Measurements from ENCODE around the gene SYT8.

SYT8 gene

DNA sequence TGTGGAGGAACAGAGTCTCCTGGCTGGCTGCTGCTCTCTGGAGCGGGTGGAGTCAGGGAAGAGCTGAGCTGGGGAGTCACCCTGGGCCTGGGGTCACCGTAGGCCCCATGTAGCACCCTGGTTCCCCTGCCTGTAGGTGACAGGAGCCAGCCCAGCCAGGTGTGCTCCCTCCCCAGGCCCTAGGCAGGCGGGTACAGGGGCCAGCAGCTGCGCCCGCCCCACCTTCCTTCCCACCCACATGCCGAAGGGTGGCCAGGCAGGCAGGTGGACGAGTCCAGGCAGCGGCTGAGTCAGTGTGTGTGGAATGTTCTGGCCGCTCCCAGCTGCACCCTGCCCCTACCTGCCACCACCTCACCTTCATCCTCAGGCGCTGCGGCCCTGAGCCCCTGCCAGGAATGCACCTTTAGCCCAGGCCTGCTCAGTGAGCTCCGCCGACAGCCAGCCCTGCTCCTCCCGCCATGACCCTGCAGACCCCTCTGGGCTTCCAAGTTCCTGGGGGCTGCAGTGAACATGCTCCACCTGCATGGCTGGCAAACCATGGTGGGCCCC lies 654 bp upstream of the SYT8 start:
- DNase-seq: peak; percentile 7

DNA sequence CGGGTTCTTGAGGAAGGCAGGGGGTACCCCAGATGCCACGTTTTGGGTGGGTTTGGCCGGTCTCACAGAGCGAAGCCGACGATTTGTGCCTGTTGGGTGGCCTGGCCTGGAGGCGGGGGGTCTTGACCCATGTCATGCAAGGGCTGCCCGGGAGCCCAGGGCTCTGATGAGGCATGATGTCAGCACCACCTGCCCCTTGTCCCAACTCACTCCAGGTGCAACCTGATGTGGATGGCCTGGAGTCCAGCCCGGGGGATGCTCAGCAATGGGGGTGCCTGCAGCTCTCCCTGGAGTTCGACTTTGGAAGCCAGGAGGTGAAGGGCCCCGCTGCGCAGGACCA lies 851 bp downstream of the SYT8 start:
- no peak for DNase-seq

DNA sequence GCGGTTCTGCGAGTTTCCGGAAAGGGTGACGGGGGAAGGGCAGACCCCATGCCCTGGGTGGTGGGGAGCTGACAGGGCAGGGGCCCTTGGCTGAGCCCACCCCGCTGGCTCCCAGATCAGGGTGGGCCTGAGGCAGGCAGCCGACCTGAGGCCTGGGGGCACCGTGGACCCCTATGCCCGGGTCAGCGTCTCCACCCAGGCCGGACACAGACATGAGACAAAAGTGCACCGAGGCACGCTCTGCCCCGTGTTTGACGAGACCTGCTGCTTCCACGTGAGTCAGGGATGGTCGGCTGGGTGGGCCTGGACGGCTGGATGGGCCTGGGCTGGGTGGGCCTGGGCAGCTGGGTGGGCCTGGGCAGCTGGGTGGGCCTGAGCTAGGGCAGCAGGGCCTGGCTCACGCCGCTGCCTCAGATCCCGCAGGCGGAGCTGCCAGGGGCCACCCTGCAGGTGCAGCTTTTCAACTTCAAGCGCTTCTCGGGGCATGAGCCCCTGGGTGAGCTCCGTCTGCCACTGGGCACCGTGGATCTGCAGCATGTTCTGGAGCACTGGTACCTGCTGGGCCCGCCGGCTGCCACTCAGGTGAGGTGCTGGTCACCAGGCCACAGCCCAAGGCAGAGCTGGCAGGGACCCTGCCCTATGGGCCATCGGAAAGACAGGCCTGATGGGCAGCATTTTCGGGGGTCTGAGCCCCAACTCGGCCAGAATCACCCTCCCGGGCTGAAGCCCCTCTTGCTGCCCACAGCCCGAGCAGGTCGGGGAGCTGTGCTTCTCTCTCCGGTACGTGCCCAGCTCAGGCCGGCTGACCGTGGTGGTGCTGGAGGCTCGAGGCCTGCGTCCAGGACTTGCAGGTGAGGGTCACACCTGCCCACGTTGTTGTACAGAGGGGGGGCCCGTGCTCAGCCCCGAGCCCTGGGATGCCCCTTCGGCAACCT lies 1.5 kb downstream of the SYT8 start:
- DNase-seq: no peak

DNA sequence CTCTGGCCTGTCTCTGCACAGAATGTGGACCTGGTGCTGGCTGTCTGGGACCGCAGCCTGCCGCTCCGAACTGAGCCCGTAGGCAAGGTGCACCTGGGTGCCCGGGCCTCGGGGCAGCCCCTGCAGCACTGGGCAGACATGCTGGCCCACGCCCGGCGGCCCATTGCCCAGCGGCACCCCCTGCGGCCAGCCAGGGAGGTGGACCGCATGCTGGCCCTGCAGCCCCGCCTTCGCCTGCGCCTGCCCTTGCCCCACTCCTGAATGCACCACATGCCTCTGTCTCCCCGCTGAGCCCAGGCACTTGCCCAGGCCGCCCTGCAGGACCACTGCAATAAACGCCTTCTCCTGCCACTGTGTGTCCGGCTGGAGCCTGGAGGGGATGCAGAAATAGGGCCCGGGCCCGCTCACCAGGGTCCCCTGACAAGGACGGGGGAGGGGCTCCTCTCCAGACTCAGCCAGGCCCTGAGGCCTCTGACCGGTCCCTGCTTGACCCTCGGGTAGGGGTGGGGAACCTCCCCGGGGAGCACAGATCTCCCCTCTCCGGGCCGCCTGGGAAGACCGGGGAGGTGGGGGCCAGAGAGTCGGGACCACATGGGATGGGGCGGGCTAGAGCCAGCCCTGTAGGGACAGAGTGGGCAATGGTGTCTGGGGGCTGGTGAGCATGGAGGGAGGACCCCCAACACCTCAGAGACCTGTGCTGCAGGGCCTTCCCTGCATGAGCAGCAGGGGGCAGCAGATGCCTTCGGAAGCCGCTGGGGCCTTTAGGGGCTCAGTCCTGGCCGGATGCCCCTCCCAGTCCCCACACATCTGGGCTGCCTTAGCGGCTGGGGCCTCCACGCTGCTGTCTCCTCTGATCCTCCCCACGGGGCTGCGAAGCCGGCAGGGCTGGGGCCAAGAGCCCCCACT lies 2.6 kb downstream of the SYT8 start:
- DNase-seq: no peak

DNA sequence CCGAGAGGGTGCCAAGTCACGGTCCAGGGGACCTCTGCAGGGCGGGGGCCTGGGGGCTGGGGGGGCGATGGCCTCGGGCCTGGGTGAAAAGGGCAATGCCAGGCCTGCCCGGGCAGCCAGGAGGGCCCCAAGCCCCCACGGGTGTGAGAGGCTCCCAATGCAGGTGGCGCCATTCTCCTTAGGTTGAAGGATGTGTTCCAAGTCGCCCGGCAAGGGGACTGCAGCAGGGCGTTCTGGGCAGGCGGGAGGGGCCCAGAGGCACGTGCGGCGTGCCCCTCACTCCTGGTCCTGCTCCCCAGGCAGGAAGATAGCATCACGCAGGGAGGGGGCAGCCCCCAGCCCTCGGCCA lies 3.3 kb downstream of the SYT8 start:
- no peak for DNase-seq

DNA sequence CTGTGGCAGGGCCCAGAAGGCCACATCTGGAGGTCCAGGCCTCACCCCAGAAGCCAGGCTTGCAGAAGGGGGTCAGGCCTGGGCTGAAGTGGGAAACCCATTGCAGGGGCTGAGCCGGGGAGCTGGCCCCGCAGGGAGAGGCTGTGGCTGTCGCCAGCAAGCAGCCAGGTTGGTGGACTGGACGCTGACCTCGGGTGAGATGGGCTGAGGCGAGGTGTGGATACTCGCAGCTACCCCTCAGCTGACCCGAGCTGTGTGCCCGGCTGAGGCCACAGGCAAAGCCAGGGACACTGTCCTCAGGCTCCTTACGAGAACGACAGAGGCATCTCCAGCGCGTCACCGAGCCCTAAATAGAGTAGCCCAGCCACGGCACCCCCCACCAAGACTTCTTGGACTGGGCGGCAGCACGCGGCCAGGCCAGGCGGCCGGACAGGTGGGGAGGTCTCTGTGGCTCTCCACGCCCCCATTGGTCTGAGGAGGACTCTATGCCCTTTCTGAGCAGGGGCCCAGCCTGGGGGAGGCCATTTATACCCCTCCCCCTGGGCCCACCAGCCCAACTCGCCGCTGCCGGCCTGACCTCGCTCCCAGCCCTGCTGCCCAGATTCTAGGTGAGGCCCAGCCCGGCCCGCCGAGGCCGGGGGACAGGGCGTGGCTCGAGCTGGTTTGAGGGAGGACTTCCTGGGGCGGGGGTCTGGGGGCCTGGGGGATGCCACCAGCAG lies 3.8 kb downstream of the SYT8 start, which contains the start of gene TNNI2:
TNNI2 (plus strand) TSS at position 556 of the 719 bp plus-strand sequence. CDS start 716 bp downstream, outside the sequence.
- no peak for DNase-seq

DNA sequence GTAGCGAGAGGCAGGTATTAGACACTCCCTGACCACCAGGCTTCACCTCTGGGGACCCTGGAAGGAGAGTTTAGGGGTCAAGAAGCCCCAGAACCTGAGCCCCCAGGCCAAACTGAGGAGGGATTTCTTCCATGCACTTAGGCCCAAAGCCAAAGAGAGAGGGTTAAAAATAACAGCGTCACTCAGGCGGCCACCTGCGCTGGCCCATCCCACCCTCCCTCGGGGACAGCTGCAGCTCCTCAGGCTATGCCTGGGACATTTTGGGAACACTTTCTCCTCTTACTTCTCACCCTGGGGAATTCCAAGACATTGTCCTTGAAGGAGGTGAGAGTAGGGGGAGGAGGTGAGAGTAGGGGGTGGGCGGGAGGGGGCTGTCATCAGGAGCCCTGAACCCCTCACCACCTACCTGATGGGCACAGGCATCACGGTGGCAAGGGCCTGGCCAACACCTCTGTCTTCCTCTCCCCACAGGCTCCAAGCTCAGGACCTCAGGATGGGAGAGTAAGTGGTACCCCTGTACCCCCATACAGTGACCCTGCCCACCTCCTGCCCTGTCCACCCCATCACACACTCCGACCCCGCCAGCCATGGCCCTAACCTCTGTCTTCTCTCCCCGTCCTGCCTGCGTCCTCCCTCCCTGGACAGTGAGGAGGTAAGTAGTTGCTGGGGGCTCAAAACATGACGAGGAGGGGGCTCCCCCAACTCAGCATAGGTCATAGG lies 4.6 kb downstream of the SYT8 start:
- DNase-seq: no peak

DNA sequence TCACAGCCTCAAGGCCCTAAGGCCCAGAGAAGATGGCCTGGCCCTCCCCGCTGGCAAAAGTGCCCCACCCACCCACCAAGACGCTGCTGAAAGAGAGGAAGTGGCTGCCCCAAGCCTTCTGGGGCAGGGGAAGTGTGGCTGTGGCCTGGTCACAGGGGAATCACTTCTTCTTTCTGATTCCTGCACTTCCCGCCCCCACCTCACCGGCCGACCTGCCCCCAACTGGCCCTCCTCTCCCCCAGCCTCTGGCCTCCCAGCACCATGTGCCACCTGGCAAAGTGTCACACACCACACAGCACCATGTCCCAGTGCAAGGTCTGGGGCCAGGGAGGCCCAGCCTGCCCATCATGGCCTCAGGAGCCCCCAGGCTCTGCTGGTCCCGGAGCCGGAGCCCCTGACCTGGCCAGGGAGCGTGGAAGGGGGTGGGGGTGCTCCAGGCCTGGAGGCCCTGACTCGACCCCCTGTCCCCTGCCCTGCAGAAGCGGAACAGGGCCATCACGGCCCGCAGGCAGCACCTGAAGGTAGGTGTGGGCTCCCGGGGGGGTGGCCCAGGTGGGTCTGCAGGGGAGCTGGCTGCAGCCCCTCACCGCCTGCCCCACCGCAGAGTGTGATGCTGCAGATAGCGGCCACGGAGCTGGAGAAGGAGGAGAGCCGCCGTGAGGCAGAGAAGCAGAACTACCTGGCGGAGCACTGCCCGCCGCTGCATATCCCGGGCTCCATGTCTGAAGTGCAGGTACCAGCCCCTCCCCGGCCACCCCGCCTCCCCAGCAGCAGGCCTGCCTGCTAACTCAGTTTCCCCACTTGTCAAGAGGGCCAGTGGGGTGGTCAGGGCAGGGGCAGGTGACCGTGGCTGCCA lies 5.4 kb downstream of the SYT8 start:
- DNase-seq: no peak

DNA sequence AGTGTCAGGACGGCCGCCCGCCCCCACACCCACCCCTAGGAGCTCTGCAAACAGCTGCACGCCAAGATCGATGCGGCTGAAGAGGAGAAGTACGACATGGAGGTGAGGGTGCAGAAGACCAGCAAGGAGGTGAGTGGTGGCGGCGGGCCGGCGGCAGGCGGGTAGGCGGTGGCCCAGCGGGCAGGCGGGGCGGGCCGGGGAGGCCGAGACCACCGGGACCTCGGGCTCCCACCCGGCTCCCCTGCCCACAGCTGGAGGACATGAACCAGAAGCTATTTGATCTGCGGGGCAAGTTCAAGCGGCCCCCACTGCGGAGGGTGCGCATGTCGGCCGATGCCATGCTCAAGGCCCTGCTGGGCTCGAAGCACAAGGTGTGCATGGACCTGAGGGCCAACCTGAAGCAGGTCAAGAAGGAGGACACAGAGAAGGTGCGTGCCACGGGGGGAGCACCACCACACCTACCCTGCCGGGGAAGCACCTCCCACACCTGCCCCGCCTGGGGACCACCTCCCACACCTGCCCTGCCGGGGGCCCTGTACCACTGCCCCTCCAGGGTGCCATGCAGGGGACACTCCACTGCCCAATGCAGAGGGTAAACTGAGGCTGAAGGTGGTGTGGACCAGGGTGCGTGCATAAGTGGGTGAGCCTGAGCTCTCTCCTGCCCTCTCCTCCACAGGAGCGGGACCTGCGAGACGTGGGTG lies 6.1 kb downstream of the SYT8 start:
- no peak for DNase-seq

DNA sequence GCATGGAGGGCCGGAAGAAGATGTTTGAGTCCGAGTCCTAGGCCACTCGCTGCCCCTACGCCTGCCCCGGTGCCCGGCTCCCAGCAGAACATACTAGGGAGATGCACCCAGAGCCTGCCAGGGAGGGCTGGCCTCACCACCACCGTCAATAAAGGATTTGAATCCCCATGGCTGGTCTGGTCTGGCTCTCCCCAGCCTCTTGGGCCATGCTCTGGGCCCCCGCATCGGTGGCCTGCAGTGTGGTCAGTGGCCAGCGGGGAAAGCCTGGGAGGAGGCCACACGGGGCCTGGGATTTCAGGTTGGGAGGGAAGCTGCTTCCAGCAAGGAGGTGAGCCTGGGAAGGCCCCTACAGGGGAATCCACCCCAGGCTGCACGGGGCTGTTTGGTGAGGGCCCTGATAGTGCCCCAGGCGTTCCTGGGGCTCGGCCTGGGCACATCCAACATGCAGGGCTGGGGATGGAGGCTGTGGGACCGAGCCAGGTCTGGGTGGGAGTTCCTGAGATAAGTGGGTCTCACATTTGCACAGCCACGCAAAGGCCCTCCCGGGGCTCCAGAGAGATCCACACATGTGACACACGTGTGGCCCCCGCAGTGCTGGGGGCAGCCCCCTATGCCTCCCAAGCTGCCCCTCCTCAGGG lies 6.8 kb downstream of the SYT8 start:
- DNase-seq: no peak

DNA sequence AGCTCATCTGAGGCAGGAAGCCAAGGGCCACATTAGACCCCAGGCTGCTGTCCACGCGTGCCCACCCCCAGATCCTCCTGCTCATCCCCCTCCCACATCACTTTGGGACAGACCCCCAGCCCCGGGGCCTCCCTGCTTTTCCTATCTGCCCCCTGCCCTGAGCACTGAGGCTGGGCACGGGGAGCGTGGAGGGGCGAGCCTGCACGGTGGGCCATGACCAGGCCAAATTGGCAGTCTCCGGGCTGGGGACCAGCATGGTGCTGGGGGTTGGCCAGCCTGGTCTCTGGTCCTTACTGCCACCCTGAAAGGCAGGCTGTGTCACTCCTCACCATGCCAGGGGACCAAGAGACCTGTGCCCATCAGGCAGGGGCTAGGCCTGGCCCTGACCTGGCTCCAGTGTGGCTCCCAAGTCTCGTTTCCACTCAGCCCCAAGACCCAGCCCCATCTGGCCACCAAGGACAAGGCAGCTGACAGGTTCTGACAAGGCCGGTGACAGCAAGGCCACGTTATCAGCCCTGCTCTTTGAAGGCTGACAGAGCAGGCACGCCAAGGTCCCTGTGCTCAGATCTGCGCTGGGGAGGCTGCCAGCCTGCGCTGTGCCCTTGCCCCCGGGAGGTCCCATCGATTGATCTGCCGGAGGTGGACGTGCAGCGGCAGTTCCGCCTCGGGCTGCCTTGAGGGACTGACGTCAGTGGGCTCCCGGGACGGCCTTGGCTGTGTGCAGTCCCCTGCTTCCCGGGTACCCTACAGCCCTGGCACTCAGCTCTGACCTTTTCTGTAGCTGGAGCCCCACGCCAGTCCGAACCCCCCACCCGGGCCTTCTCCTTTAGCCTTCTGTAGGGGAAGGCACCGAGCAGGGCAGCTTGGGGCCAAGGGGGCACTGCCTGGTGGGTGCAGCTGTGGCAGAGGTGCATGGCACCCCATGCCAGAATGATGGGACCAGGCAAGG lies 7.6 kb downstream of the SYT8 start:
- DNase-seq: no peak

DNA sequence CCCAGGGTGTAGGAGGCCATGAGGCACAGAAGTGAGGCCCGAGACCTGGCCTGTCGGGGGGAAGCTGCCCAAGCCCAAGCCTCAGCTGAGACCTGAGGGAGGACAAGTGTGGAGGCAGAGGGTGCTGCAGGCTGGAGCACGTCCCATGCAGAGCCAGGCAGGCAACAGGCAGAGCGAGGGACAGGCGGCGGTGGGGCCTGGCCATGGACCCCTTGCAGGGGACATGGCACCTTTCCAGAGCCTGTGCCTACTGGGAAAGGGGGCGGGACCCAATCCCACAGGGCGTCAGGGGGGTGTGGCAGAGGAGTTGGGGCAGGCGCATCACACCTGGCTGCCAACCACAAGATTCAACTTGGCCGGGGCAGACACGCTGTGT lies 8.3 kb downstream of the SYT8 start:
- DNase-seq: no peak

DNA sequence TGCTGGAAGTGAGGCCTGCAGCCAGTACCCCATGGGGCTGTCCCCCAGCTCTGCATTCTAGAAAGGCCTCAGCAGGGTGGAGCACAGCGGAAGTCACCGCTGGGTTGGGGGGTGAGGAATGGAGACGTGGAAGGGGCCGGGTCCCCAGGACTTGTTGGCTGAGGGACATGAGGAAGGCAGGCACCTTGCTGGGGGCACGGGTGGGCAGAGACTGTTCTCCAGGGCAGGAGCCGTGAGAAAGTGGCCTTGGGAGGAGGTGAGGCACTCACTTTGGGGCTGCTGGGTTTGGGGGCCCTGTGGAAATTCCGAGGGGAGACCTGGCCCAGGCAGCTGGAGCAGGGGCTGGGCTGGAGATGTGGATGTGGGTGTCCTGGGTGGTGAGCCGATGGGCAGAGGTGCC lies 9.0 kb downstream of the SYT8 start:
- DNase-seq: no peak

DNA sequence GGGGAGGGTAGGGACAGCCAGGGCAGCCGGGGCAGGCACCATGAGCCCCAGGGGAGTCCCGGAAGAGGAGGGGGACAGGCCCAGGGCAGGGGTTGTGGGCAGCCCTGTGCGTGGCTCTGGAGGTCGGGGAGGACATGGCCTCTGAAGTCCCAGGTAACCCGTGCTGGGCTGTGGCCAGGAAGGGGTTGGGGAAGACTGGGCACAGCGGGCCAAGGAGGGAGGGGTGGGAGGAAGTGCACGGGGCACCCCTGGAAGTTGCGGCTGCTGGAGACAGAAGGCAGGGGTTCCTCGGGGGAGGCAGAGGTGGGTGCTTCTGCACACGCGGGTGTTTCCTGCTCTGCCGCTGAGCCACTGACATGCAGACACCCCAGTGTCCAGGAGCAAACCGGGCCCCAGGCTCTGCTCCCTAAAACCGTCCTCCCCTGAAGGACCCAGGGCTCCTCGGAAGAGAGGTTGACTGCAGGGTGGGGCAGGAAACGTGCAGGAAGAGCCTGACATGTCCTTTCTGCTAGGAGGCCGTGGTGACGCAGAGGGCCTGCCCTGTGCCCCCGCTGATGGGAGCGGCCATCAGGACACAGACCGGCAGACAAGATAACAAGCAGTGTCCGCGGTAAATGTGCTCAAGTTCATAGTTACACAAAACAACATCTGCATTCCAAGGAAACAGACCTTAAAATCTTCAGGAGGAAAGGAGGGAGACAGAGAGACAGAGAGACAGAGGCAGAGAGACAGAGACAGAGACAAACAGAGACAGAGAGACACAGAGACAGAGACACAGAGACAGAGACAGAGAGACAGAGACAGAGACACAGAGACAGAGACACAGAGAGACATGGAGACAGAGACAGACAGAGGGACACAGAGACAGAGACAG lies 9.7 kb downstream of the SYT8 start:
- DNase-seq: no peak

DNA sequence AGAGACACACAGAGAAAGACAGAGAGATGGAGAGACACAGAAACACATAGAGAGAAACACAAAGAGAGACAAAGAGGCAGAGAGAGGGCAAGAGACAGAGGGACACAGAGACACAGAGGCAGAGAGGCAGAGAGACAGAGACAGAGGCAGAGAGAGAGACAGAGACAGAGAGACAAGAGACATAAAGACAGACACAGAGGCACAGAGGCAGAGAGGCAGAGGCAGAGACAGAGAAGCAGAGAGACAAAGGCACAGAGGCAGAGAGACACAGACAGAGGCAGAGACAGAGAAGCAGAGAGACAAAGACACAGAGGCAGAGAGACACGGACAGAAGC lies 10.3 kb downstream of the SYT8 start:
- no peak for DNase-seq

DNA sequence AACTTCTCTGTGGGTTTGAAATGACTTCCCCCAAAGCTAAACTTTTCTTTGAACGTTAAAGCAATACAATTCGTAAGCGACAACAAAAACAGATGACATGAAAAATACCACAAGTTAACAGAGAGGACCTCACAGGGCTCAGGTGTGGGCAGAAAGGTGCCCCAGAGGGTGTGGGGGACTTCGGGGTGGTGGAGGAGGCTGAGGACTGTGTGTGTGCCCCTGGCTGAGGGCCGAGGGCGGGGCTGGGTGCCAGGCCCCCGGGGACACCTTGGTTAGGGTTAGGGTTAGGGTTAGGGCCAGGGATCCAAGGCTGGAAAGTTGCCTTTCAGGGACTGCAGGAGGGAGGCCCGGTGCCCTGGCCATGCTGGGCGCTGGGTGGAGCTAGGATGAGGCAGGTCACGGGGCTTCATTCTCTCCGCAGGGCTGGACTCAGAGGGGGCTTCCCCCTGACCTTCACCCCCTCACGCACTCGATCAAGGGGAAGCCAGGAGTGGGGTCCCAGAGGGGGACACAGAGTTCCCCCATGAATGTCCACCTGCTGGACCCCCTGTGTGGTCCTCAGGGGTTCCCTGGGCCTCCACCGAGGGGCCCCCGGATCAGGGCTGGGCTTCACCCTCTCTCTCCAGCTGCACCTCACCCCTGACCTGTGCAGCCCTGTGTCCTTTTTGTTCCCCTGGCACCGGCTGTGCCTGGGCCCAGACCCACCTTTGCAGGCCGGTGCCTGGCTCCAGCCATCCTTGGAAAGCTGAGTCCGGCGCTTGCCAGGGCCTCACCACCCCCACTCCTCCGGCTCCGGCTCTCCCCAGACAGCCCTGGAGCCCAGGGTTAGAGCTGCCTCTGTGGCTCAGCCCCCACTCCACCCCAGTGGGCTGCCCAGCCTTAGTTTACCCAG lies 11.0 kb downstream of the SYT8 start:
- no peak for DNase-seq

DNA sequence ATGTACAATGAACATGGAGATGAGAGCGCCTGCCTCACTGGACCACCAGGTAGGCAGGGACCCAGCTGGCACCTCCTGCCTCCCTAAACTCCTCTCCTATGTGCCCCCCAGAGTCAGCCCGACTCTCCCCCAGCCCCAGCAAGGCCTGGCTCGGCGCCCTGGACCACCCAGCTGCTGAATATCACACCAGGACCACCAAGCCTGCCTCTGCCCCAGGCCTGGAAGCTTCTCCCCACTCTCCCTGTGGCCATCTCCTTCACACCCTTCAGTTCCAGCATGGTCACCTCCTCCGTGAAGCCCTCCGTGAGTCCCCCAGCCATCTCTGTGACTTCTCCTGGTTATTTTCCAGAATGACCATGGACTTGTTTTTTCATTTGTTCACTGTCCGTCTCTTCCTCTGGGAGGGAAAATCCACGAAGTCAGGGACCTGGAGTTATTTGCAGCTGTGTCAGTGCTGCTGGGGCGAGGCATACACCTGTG lies 11.7 kb downstream of the SYT8 start:
- no peak for DNase-seq
